Lung (tissue), 12 donors: ENCODE data around the gene PMM2. TPM values are rescaled to one million over a fixed set of nuclear protein-coding genes. Genes with fewer than 3 reads are reported as not detected.

ENCODE experiments used
- ATAC-seq: fragments of 200-7000 bp; cut with Tn5 transposase; one replicate; pipeline ENCODE4 v1.9.1; 2020; ENCODE audit warnings: moderate number of reproducible peaks; ENCODE audit not compliant: insufficient read depth, low FRiP score
- DNase-seq, 3 donors: peaks; one replicate each; pipeline ENCODE4 v3.0.0-alpha.2; 2013 to 2017
- H3K27ac ChIP-seq, 2 donors: one replicate each; pipeline ENCODE4 v1.5.1; 2013; ENCODE audit warnings: mild to moderate bottlenecking in 2 of 2, moderate library complexity in 2 of 2, control low read depth in 1 of 2, inconsistent platforms in 1 of 2, low read depth in 1 of 2, low read length in 1 of 2
- H3K27me3 ChIP-seq, 3 donors: one replicate each; pipeline ENCODE4 v1.5.1; 2013; ENCODE audit warnings: low read length in 2 of 3; ENCODE audit not compliant: control insufficient read depth in 3 of 3, insufficient read depth in 3 of 3
- H3K36me3 ChIP-seq, 4 donors: one replicate each; pipeline ENCODE4 v1.5.1; 2013; ENCODE audit warnings: low read length in 4 of 4, mild to moderate bottlenecking in 1 of 4, moderate library complexity in 1 of 4; ENCODE audit not compliant: control insufficient read depth in 4 of 4, insufficient read depth in 4 of 4
- H3K4me1 ChIP-seq, 5 donors: one replicate each; pipeline ENCODE4 v1.5.1; 2013; ENCODE audit warnings: low read length in 5 of 5, mild to moderate bottlenecking in 2 of 5, moderate library complexity in 1 of 5; ENCODE audit not compliant: control insufficient read depth in 5 of 5, insufficient read depth in 5 of 5
- H3K4me3 ChIP-seq: one replicate; pipeline ENCODE4 v1.5.1; 2013; ENCODE audit warnings: mild to moderate bottlenecking, control low read depth, moderate library complexity
- H3K9ac ChIP-seq, 2 donors: one replicate each; pipeline ENCODE4 v1.5.1; 2013; ENCODE audit warnings: low read length in 2 of 2, control low read depth in 1 of 2; ENCODE audit not compliant: insufficient read depth in 1 of 2
- H3K9me3 ChIP-seq, 4 donors: one replicate each; pipeline ENCODE4 v1.5.1; 2013; ENCODE audit warnings: low read length in 3 of 4, mild to moderate bottlenecking in 1 of 4, moderate library complexity in 1 of 4; ENCODE audit not compliant: control insufficient read depth in 4 of 4, insufficient read depth in 3 of 4
- CTCF ChIP-seq: IDR thresholded peaks from 2 replicates; pipeline ENCODE4 v1.5.1; 2012; ENCODE audit warnings: mild to moderate bottlenecking; ENCODE audit errors: control extremely low read depth, extremely low read depth
- WGBS, 2 donors: extraction: QIAGEN DNeasy Blood & Tissue Kit; methylation state at CpG; one replicate each; pipeline ENCODE4 v1.1.7; 2013; 5-methylcytosine and 5-hydroxymethylcytosine counted together
- polyA plus RNA-seq, 2 donors: library from polyadenylated mRNA; stranded (reverse); fragments of 200-250 nt; gene quantifications; one replicate each; pipeline ENCODE4 v1.2.1, GENCODE V29; 2013
- total RNA-seq, 2 donors: library from RNA; depleted of rRNA in 1 of 2; stranded (reverse); fragments of >200 nt in 1 of 2; gene quantifications; one replicate each; pipeline ENCODE4 v1.2.1, GENCODE V29; 2014 to 2021
- donor health status: control.
- donor health status: control.
- donor health status: Bipolar disorder and iron deficiency.
- donor health status: healthy.
- donor health status: DM: yes; HTN: yes; CAD: no.

Gene PMM2
- total and polyA plus RNA-seq, 4 donors: 27.1 to 40.0 (median 32.0) TPM

- no peak within 1 kb of the TSS for H3K4me3 ChIP-seq
- H3K36me3 ChIP-seq: peaks cover 0 to 2% (median 0%) of the 10 kb centered on the region in 4 donors
- DNase-seq: no peak
- TF ChIP-seq CTCF: no peak
- no peak within 1 kb of the TSS for H3K9ac ChIP-seq
- H3K27me3 ChIP-seq: no peaks in the 10 kb centered on the region
- WGBS, 2 donors: 68 to 76% methylated on average over 10 of the region's 10 CpGs
- no peak for ATAC-seq
- peaks cover 0 to 17% (median 0%) of the 10 kb centered on the region in 5 donors for H3K4me1 ChIP-seq
- H3K27ac ChIP-seq: no peak within 1 kb of the TSS
- no peaks in the 10 kb centered on the region for H3K9me3 ChIP-seq
These were observed 84.5 kb downstream of the PMM2 start, which contains the start of gene LITAFD for GRCh38 chr16:8882041-8882617. LITAFD (plus strand) TSS chr16:8882351; CDS start chr16:8884356, 2,005 bp downstream.

- no peak for DNase-seq
- no peak overlapping the region for H3K9ac ChIP-seq
- H3K27ac ChIP-seq: no peak overlapping the region
- peaks cover 0 to 17% (median 0%) of the 10 kb centered on the region in 5 donors for H3K4me1 ChIP-seq
- ATAC-seq: no peak
- H3K36me3 ChIP-seq: peaks cover 0 to 5% (median under 1%) of the 10 kb centered on the region in 4 donors
- no peaks in the 10 kb centered on the region for H3K9me3 ChIP-seq
- no peaks in the 10 kb centered on the region for H3K27me3 ChIP-seq
- H3K4me3 ChIP-seq: no peak overlapping the region
- 89 to 91% methylated on average over 17 of the region's 17 CpGs for WGBS, 2 donors
- no peak for TF ChIP-seq CTCF
These were observed 85.2 kb downstream of the PMM2 start for GRCh38 chr16:8882725-8883377.

DNA sequence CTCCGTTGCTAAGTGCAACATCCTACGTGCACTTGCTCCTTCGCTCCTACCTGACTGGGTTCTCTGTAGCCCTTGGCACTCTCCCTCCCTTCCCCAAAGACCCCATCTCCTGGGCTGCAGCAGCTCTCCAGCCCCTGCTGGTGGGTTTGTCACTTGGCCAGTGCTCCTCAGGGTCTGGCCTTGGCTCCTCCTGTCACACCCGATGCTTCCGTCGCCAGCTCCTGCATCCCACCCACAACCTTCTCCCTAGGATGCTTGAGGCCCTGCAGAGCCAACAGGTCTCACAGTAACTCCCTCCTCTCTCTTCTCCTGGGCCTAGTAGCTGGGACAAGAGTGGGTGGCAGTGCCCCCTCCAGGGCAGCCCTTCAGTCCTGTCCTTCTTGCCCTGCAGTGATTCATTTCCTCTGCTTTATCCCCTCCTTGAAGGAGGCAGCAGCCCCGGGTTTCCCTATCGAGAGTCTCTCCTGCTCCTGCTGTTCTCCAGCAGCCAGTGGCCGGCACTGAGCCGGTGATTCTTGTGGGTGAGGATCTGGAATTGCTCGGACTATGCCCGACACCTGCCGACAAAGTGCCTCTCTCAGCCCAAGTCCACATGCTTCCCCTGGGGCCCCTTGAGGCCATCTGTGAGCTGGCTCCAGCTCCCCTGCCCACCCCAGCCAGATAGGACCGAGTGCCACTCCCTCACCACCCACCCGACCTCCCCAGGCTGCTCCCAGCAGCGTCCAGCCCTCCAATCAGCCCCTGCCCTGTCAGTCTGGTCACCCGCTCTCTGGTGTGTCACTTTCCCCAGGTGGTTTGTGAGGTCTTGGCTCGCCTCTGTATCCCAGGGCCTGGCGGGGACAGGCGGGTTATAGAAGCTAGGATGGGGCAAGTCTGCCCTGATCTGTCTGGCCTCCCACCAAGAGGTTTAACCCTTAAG lies 88.3 kb downstream of the PMM2 start:
- TF ChIP-seq CTCF: no peak
- H3K9me3 ChIP-seq: no peaks in the 10 kb centered on the region
- H3K27ac ChIP-seq: no peak overlapping the region
- peaks cover 3 to 23% (median 9%) of the 10 kb centered on the region in 4 donors for H3K36me3 ChIP-seq
- no peak overlapping the region for H3K4me3 ChIP-seq
- no peak overlapping the region for H3K9ac ChIP-seq
- ATAC-seq (no peak), DNase-seq (peak in 1 of 3 donors; percentile 18)
- no peaks in the 10 kb centered on the region for H3K27me3 ChIP-seq
- 18 to 19% methylated on average over 20 of the region's 20 CpGs for whole genome bisulfite sequencing, 2 donors
- H3K4me1 ChIP-seq: peaks cover 0 to 11% (median 0%) of the 10 kb centered on the region in 5 donors
